Neural cell (in vitro differentiated cells): ENCODE data around the gene PARK7. TPM values are rescaled to one million over a fixed set of nuclear protein-coding genes. Genes with fewer than 3 reads are reported as not detected.

Experiments used
- H2AFZ ChIP-seq: fragments of 200-600, 300-800 bp; sonication (generic), shearing (Covaris generic); 2 replicates; pipeline ENCODE4 v1.6.0; 2014; ENCODE audit warnings: low read depth, mild to moderate bottlenecking, antibody characterized with exemption, low read length, moderate library complexity
- H3F3A ChIP-seq: fragments of 200-600 bp; shearing (Covaris generic); 2 replicates; pipeline ENCODE4 v1.6.1; 2016; ENCODE audit warnings: mild to moderate bottlenecking, moderate library complexity, mixed read lengths, antibody characterized with exemption, low read length; ENCODE audit not compliant: insufficient read depth, poor library complexity, severe bottlenecking
- H3K27ac ChIP-seq: fragments of 200-600, 300-800 bp; sonication (generic), shearing (Covaris generic); 2 replicates; pipeline ENCODE4 v1.5.1; 2014; ENCODE audit warnings: mild to moderate bottlenecking, low read length, moderate library complexity
- H3K27me3 ChIP-seq: fragments of 300-800, 200-600 bp; sonication (generic), shearing (Covaris generic); 2 replicates; pipeline ENCODE4 v1.6.0; 2014; ENCODE audit warnings: mild to moderate bottlenecking, low read depth, low read length, moderate library complexity; ENCODE audit not compliant: insufficient read depth
- H3K36me3 ChIP-seq: fragments of 300-800, 200-600 bp; sonication (generic), shearing (Covaris generic); 2 replicates; pipeline ENCODE4 v1.5.1; 2014; ENCODE audit warnings: mild to moderate bottlenecking, antibody characterized with exemption, low read length, moderate library complexity; ENCODE audit not compliant: insufficient read depth
- H3K4me2 ChIP-seq: fragments of 300-800, 200-600 bp; sonication (generic), shearing (Covaris generic); 2 replicates; pipeline ENCODE4 v1.6.0; 2014; ENCODE audit warnings: mild to moderate bottlenecking, low read length
- H3K4me3 ChIP-seq: fragments of 300-800, 200-600 bp; sonication (generic), shearing (Covaris generic); 2 replicates; pipeline ENCODE4 v1.5.1; 2014; ENCODE audit warnings: mild to moderate bottlenecking, low read length, moderate library complexity
- H3K79me2 ChIP-seq: fragments of 200-600 bp; shearing (Covaris generic); replicated peaks from 2 replicates; pipeline ENCODE4 v1.6.0; 2014; ENCODE audit warnings: mild to moderate bottlenecking, low read length, moderate library complexity; ENCODE audit not compliant: insufficient read depth
- H3K9ac ChIP-seq: fragments of 300-800, 200-600 bp; sonication (generic), shearing (Covaris generic); 2 replicates; pipeline ENCODE4 v1.6.1; 2016; ENCODE audit warnings: mild to moderate bottlenecking, low read length, mixed read lengths
- H3K9me2 ChIP-seq: fragments of 200-600 bp; shearing (Covaris generic); 2 replicates; pipeline ENCODE4 v1.6.1; 2016; ENCODE audit warnings: mild to moderate bottlenecking, low read length, mixed read lengths; ENCODE audit not compliant: insufficient read depth
- H3K9me3 ChIP-seq: fragments of 200-600, 300-800 bp; sonication (generic), shearing (Covaris generic); 2 replicates; pipeline ENCODE4 v1.6.1; 2016; ENCODE audit warnings: mild to moderate bottlenecking, mixed run types, low read length, moderate library complexity, mixed read lengths
- H4K20me1 ChIP-seq: fragments of 200-600 bp; shearing (Covaris generic); 2 replicates; pipeline ENCODE4 v1.6.1; 2016; ENCODE audit warnings: mild to moderate bottlenecking, mixed run types; ENCODE audit not compliant: insufficient read depth
- CTCF ChIP-seq: fragments of 450-650 bp; IDR thresholded peaks from 2 replicates; pipeline ENCODE4 v1.5.1; 2014; ENCODE audit warnings: antibody characterized with exemption, mild to moderate bottlenecking, moderate library complexity; ENCODE audit not compliant: poor library complexity, severe bottlenecking
- EP300 ChIP-seq: fragments of 450-650 bp; conservative IDR thresholded peaks from 2 replicates; pipeline ENCODE4 v1.6.1; 2014; ENCODE audit warnings: antibody characterized with exemption, mild to moderate bottlenecking, moderate library complexity; ENCODE audit not compliant: poor library complexity, severe bottlenecking
- EZH2 ChIP-seq: fragments of 200-600, 300-800 bp; shearing (Covaris generic), sonication (generic); IDR thresholded peaks from 2 replicates; pipeline ENCODE4 v1.6.1; 2014; ENCODE audit warnings: antibody characterized with exemption, low read length, borderline replicate concordance, mild to moderate bottlenecking; ENCODE audit not compliant: insufficient read depth, poor library complexity, severe bottlenecking
- MXI1 ChIP-seq: fragments of 450-650 bp; conservative IDR thresholded peaks from 2 replicates; pipeline ENCODE4 v1.6.1; 2014; ENCODE audit warnings: antibody characterized with exemption, mild to moderate bottlenecking; ENCODE audit not compliant: poor library complexity, severe bottlenecking
- POLR2AphosphoS5 ChIP-seq: IDR thresholded peaks from 2 replicates; pipeline ENCODE4 v1.6.1; 2012
- RAD21 ChIP-seq: fragments of 450-650 bp; conservative IDR thresholded peaks from 2 replicates; pipeline ENCODE4 v1.6.1; 2014; ENCODE audit warnings: antibody characterized with exemption, mild to moderate bottlenecking, moderate library complexity
- REST ChIP-seq: IDR thresholded peaks from 2 replicates; pipeline ENCODE4 v1.6.1; 2012; ENCODE audit warnings: borderline replicate concordance
- SMC3 ChIP-seq: fragments of 450-650 bp; conservative IDR thresholded peaks from 2 replicates; pipeline ENCODE4 v1.6.1; 2014; ENCODE audit warnings: antibody characterized with exemption, mild to moderate bottlenecking, moderate library complexity; ENCODE audit not compliant: poor library complexity
- TAF1 ChIP-seq: IDR thresholded peaks from 2 replicates; pipeline ENCODE4 v1.6.1; 2012; ENCODE audit warnings: low read depth
- polyA plus RNA-seq: library from polyadenylated mRNA; depleted of rRNA; stranded (reverse); fragments of >200 nt; gene quantifications from 2 replicates; pipeline ENCODE4 v1.2.3, GENCODE V29; 2014

The PARK7 gene
- polyA plus RNA-seq, 1 donor from 2014 or later = 378 TPM

- no peaks in the 10 kb centered on the region for H4K20me1 ChIP-seq
- H3K27ac ChIP-seq = no peak overlapping the region
- no peak overlapping the region for H3K9ac ChIP-seq
- no peaks in the 10 kb centered on the region for H3F3A ChIP-seq
- H3K9me3 ChIP-seq = no peaks in the 10 kb centered on the region
- no peak overlapping the region for H3K4me2 ChIP-seq
- H2AFZ ChIP-seq = no peak overlapping the region
- no peaks in the 10 kb centered on the region for H3K79me2 ChIP-seq
- no peaks in the 10 kb centered on the region for H3K36me3 ChIP-seq
- H3K27me3 ChIP-seq = no peaks in the 10 kb centered on the region
- no peak for TF ChIP-seq RAD21
- TF ChIP-seq EZH2 = no peak
- no peak for TF ChIP-seq POLR2AphosphoS5
- no peak for TF ChIP-seq SMC3
- no peak for TF ChIP-seq EP300
- TF ChIP-seq CTCF = no peak
- TF ChIP-seq MXI1 = no peak
- no peak for TF ChIP-seq REST
- TF ChIP-seq TAF1 = no peak
- no peaks in the 10 kb centered on the region for H3K9me2 ChIP-seq
- H3K4me3 ChIP-seq = no peak overlapping the region
Measured at GRCh38 chr1:7932524-7933138, 28.9 kb upstream of the PARK7 start.

GRCh38 chr1:7938070-7938469, 23.4 kb upstream of the PARK7 start:
- H3K9ac ChIP-seq = no peak overlapping the region
- no peak overlapping the region for H3K4me3 ChIP-seq
- no peaks in the 10 kb centered on the region for H3K9me2 ChIP-seq
- no peak overlapping the region for H2AFZ ChIP-seq
- no peaks in the 10 kb centered on the region for H4K20me1 ChIP-seq
- no peaks in the 10 kb centered on the region for H3K79me2 ChIP-seq
- no peaks in the 10 kb centered on the region for H3K36me3 ChIP-seq
- H3K27ac ChIP-seq = no peak overlapping the region
- no peaks in the 10 kb centered on the region for H3K9me3 ChIP-seq
- no peak overlapping the region for H3K4me2 ChIP-seq
- no peaks in the 10 kb centered on the region for H3F3A ChIP-seq
- TF ChIP-seq RAD21 = no peak
- no peak for TF ChIP-seq REST
- H3K27me3 ChIP-seq = peaks cover 23% of the 10 kb centered on the region
